Activated naive CD4-positive, alpha-beta T cell treated with Interleukin-2 at 50 U/mL for 16 hours (primary cell): ENCODE measurements around the gene WWOX.

Experiments
- DNase-seq: peaks from one replicate; pipeline ENCODE4 v3.0.0-alpha.2; 2020

The WWOX gene

DNA sequence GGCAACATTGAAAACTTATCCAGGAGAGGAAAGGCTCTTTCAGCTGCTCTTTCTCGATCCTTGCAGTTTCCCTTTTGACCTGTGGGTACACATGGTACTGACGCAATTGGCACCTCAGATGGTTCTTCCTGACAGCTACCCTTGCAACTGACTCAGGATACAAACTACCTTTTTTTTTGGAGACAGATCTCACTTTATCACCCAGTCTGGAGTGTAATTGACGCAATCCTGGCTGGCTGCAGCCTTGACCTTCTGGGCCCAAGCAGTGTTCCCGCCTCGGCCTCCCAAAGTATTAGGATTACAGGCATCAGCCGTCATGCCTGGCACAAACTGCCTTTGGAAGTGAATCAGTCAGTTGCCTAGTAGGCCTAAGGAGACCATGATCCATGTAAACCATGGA lies 607.2 kb downstream of the WWOX start:
- DNase-seq: no peak

DNA sequence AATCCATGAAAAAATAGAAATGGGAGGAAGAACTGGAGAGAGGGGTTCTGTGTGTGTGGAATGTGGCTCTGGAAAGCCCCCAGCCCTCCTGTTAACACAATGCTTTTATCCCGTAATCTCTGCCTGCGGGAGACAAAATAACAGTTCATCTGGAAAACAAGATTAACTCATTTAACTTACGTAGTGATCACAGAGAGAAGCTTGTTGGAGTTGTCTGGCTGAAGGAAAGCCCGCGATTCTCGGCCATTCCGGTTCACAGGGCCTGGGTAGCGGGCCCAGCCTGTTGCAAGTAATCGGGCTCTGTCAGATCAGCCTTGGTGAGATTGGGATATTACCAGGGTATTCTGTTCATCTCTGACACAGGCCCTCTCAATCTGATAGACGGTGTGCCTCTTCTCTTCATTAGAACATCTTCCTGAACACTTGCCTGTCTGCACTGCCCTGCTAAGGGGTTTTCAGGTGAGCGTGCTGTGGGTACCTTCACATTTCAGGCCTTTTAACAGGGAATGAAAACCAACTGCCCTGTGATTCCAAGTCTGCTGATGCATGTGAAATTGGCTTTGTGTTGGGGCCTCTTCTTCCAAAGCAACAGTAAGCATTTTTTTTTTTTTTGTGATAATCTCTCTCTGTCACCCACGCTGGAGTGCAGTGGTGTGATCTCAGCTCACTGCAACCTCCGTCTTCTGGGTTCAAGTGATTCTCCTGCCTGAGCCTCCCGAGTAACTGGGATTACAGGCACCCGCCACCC lies 609.9 kb downstream of the WWOX start:
- DNase-seq: no peak

GRCh38 chr16:78715106-78715505 lies 615.7 kb downstream of the WWOX start:
- DNase-seq: no peak

DNA sequence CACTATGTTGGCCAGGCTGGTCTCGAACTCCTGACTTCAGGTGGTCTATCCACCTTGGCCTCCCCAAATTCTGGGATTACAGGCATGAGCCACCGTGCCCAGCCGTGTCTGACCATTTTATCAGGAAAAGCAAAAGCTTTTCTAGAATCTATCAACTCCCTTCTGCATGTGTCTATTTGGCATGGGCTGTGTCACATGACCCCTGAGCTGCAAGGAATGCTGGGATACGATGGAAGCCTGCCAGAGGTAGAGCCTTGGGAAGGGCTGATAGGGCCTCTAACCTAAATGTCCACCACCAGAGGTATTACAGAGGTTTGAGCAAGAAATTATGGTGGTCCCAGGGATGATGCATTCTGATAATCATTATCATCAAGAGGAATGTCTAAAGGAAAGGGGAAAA lies 616.2 kb downstream of the WWOX start:
- DNase-seq: no peak

GRCh38 chr16:78718141-78718540 lies 618.7 kb downstream of the WWOX start:
- no peak for DNase-seq

GRCh38 chr16:78720416-78720815 lies 621.0 kb downstream of the WWOX start:
- no peak for DNase-seq

DNA sequence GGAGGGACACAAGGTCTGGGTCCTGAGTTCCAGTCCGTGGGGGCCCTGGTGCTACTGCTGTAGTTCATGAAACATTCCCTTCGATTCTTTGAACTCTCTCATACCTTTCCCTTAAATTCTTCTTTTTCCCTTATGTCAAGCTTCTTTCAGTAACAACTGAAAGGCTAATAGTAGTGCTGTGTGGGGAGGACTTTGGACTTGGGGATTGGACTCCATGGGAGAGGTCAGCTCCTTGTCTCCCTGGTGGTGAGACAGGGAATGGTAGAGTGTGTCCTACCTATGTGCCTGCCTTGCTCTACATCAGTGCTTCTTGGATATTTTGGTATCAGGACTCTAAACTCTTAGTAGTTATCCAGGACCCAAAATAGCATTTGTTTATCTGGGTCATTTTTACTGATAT lies 628.1 kb downstream of the WWOX start:
- no peak for DNase-seq

DNA sequence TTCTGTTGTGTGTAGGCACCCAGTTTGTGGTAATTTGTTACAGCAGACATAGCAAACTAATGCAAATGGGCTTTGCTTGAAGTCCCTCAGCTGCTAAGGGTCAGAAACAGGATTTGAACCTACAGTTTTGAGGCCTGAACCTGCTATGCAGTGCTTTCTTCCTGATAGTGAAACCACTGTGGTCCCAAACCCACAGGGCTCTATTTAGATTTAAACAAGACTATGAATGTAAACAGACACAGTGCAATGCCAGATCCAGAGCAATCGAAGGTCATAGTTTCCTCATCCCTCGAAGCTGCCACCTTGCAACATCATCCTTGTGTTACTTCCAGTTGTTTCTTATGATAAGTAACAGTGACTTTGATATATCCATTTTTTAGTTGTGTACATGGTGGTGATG lies 630.2 kb downstream of the WWOX start:
- DNase-seq: no peak

- DNase-seq: no peak
Measured at GRCh38 chr16:78731785-78732184, 632.3 kb downstream of the WWOX start.

DNA sequence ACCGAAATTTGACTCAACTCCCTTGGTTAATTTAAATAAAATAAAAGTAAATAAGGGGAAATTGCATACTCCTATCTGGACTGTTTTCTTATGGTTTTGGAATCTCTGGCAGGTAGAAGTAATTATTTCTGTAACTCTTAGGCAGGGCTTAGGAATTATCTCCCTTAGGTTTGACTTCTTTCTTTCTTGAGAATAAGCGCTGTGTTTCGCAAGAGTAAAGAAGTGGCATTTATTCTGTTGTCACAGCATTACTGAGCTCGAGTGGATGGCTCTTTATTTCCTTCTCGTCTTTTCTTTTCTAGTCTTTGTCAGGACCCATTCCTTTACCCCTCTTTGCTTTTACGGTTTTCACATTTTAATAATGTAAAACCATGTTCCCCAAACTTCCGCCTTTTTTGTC lies 633.2 kb downstream of the WWOX start:
- no peak for DNase-seq

DNA sequence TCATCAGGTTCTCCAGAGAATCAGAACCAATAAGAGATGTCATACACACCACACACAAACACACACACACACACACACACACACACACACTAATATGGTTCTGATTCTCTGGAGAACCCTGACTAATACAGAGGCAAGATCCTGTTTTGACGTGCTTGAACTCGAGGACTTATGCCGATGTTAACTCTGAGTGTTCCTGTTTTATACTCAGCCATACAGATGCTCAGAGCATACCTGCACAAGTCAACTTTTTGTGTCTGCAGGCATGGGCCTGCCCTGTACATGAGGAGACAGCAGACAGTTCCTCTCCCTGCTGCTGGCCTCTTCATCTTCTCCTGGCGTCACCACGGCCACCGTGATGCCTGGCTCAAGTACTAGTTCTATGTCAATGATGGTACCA lies 635.9 kb downstream of the WWOX start:
- DNase-seq: no peak

DNA sequence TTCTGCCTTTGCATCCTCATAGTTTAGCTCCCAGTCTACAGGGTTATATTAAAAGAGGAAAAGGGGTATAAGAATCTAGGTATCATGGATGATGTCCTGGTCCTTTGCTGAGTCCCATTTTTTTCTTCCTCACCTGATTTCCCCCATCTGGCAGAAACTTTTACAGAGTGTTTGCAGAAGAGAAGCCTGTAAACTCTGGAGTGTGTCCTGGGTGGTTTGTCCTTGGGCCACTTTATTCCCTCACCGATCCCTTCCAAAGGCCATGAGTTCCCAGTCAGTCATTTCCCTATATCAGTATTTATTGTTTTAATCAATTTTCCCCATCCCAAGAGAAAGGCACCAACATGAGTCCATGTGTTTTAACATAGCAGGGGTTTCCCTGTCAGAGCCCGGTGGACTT lies 638.2 kb downstream of the WWOX start:
- DNase-seq: no peak

DNA sequence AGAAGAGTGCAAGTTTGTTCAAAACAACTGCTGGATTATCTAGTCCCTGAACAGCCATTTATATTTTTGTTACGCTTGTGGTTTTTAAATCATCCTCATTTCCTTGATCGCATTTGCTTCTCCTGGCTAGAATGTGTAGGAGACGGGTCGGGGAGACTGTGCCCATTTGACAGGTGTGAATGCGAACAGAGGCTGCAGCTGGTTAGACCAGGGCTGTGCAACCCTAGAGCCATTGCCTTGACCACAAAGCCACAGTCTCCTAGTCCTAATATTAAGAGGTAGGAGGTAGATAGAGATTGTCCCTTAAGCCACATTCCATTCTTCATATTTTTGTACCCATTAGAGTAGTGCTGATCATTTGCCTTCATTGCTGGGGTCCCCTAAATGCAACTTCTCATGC lies 639.1 kb downstream of the WWOX start:
- no peak for DNase-seq

DNA sequence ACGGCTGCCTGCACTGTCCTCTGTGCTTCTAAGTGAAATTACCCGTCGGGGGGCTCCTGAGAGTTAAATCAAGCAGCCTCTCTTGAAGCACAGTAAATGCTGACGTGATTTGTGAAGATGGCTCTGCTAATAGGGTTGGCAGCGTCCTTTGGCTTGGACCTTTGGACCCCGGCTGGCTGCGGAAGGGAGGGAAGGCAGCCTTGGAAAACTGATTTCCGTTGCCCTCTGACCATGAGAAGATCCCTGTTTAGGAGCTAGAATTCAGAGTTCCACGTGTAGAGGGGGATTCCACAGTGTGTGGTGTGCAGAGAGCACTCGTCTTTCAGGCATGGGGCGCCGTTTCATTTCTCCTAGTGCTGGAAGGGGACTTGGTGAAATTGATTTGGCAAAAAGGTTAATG lies 640.8 kb downstream of the WWOX start:
- no peak for DNase-seq

DNA sequence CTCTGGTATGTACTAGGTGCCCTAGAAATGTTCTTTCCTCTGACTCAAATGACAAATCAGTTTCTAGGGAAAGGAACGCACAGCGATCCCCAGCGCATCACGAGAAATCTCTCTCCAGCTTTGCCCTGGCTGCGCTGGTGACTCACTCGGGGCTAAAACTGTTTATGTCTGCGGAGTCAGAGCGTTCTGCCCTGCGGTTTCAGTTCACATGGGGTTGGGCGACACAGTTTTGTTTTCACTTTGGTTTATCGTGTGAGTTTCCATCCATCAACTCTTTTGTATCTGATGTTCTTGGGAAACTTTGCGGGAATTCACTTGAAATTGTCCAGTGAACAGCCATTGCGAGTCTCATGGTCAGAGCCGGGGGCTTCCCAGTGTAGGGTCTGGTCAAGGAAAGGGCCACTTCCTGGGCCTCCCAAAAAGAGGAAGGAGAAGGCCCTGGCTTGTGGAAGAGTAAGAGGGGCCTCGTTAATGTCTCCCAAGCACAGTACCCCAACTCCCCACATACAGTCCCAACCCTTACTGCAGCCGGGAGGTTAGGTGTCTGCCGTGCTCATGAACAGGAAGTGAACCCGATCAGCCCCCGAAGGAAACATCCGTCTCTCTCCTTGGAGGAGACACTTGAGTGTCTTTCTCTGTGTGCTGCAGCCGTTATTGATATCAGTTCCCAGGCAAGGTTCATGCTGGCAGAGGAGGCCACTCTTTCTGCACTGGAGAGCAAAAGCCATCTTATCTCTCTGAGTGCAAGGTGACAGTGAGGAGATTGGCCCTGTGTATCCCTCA lies 643.2 kb downstream of the WWOX start:
- DNase-seq: peak; percentile 89

DNA sequence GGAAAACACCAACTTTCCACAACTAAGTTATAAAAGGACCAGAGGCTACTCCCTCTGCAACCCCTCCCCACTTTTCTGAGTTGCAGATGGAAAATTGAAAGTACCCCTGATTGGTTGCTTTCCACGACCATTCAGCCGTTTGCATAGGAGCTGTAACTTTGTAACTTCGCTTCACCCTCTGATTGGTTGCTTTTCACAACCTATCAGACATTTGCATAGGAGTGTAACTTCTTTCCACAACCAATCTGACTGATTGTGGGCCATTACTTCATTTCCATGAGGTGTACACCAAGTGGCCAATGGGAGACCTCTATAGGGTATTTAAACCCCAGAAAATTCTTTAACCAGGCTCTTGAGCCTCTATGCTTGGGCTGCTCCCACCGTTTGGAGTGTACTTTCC lies 644.1 kb downstream of the WWOX start:
- DNase-seq: no peak

DNA sequence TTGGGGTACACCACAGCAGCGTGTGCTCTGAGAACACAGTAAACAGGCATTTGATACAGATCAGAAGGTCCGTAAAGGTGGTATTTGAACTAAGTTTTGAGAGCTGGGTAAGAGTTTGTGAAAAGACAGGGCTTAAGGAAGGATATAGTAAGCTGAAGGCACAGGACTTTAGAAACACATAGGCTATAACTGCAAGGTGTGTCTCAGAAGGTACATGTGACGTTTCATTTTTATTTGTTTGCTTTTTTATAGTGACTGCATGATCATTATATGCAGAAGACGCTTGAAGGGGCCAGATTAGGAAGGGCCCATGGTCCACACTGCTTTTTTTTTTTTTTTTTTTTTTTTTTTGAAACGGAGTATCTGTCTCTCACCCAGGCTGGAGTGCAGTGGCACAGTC lies 644.6 kb downstream of the WWOX start:
- no peak for DNase-seq

DNA sequence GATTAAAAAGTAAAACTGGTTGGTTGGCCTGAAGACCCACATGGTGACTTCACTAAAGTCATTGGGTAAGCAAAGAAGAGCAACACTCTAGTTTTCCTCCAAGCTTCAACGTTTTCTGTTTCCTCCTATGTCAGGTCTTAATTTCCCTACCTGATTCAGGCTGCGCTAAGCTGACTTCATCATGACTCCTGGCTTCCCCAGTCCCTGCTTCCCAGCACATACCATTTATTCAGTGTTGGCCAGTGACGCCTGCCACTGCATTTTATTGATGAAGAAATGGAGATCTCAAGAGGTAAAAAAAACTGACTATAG lies 645.3 kb downstream of the WWOX start:
- DNase-seq: no peak

- no peak for DNase-seq
Measured at GRCh38 chr16:78745108-78746019, 645.9 kb downstream of the WWOX start.

DNA sequence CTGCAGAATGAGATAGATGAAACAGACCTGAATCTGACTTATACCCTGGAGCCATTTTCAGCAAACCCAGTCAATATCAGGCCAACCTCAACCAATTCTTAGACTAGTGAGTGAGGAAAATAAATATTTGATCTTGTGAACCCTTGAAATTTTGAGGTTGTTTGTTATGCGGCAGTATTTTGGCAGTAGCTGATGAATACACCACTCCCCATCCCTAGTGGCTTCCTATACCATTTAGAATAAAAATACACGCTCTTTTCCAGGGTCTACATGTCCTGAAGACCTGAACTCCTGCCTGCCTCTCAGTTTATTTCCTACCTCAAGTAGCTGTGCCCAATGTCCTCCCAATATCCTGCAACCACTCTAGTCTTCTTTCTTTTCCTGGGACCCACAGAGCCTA lies 647.3 kb downstream of the WWOX start:
- no peak for DNase-seq

DNA sequence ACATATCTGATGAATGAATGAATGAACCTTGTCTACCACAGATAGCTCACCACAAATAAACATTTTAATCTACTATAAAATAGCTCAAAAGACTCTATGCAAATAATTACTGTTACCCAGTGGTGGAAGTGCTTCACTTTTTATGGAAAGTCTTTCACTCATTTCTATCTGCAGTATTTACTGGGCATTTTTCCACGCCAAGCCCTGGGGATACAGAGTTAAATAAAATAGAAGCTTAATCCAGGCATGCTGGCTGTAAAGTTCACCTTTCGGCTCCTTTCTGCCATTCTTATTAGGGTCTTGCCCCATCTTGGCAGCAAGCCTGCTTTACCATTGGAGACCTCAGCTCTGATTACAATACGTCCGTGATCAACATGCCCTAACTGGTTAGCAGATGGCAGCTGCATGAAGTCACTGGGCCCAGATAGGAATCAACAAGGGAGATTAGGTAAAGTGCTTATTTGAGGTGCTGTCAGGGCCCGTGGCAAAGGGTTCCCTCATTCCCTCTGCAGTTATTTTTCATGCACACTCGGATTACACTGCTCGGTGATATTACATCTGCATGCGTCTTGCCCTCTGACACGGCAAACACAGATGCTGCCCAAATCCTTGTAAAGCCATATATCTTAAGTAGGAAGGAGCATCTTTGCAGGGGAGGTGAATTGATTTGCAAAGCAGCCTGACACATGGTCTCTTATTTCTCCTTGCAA lies 648.9 kb downstream of the WWOX start:
- DNase-seq: no peak

DNA sequence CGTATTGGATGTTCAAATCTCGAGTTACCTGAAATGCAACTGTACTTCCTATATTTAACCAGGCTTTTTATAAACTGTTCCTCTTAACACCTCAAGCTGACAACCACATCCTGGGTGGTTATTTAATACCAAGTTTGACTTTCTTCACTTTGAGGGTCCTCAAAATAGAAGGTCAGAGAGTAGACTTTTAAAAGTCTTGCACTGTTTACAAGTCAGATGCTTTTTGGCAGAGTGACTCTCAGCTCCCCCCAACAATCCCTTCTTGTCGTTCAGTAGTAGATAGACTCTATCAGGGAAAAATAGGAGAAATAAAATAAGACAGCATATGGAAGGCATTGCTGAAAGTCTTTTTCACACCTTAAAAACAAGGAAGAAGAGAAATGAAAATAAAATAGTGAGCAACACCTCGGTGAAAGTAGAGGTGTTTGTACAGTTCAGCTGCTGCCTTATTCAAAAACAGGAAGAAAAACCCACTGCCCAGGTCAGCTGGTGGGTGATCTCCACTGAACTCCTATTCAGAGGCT lies 650.4 kb downstream of the WWOX start:
- no peak for DNase-seq

- DNase-seq: no peak
Measured at GRCh38 chr16:78750611-78751010, 651.2 kb downstream of the WWOX start.
